Gastroesophageal sphincter (tissue), 4 donors: ENCODE data around the gene LARGE1. TPM values are rescaled to one million over a fixed set of nuclear protein-coding genes. Genes with fewer than 3 reads are reported as not detected.

Experiments used
- ATAC-seq: fragments of 150-250 bp; one replicate; pipeline ENCODE4 v1.9.1; 2016; ENCODE audit warnings: mild to moderate bottlenecking, moderate library complexity
- H3K27ac ChIP-seq, 4 donors: fragments of 200-600 bp; sonication (generic) in 3 of 4; 1 replicate in 3 of 4; 2 replicates in 1 of 4; pipeline ENCODE4 v1.5.1; 2016 to 2019
- H3K27me3 ChIP-seq: fragments of 200-600 bp; sonication (generic); one replicate; pipeline ENCODE4 v1.5.1; 2019
- H3K36me3 ChIP-seq, 2 donors: fragments of 200-600 bp; sonication (generic); one replicate each; pipeline ENCODE4 v1.5.1; 2019; ENCODE audit warnings: control low read depth in 1 of 2
- H3K4me1 ChIP-seq, 3 donors: fragments of 200-600 bp; sonication (generic); 1 replicate in 2 of 3; 2 replicates in 1 of 3; pipeline ENCODE4 v1.5.1; 2016 to 2019; ENCODE audit warnings: control low read depth in 2 of 3
- H3K4me3 ChIP-seq, 2 donors: fragments of 200-600 bp; sonication (generic); one replicate each; pipeline ENCODE4 v1.5.1; 2019; ENCODE audit warnings: mild to moderate bottlenecking in 1 of 2, moderate library complexity in 1 of 2
- H3K9me3 ChIP-seq, 3 donors: fragments of 200-600 bp; sonication (generic); one replicate each; pipeline ENCODE4 v1.5.1; 2017 to 2019; ENCODE audit warnings: control low read depth in 2 of 3
- EP300 ChIP-seq: sonication (generic); formaldehyde crosslinking; IDR thresholded peaks from one replicate; pipeline ENCODE4 v1.6.1; 2017; ENCODE audit warnings: antibody characterized with exemption, mild to moderate bottlenecking
- POLR2A ChIP-seq, 2 donors: fragments of 450-650 bp; IDR thresholded peaks; one replicate each; pipeline ENCODE4 v1.6.1; 2017; ENCODE audit warnings: antibody characterized with exemption in 2 of 2, mild to moderate bottlenecking in 2 of 2, moderate library complexity in 1 of 2
- POLR2AphosphoS5 ChIP-seq: sonication (generic); formaldehyde crosslinking; IDR thresholded peaks from one replicate; pipeline ENCODE4 v1.6.1; 2017; ENCODE audit warnings: antibody characterized with exemption
- WGBS, 2 donors: methylation state at CpG; one replicate each; pipeline ENCODE4 v1.1.5; 2018; ENCODE audit warnings: low coverage in 1 of 2; 5-methylcytosine and 5-hydroxymethylcytosine counted together
- total RNA-seq, 4 donors: library from RNA; depleted of rRNA; stranded (reverse); fragments of >200 nt; gene quantifications; one replicate each; pipeline ENCODE4 v1.1.0, GENCODE V29; 2016
- TF ChIP-seq, protein P1 (sequence below), 4 experiments: fragments of 200-600 bp in 2 of 4; fragments of 450-650 bp in 2 of 4; sonication (generic) in 1 of 4; IDR thresholded peaks; one replicate each; pipeline ENCODE4 v1.5.1; 2017 to 2019; ENCODE audit warnings: antibody characterized with exemption in 4 of 4, mild to moderate bottlenecking in 2 of 4, moderate library complexity in 2 of 4

The LARGE1 gene
- total RNA-seq, 4 donors from 2014 or later: 23.0 to 67.8 (median 48.0) TPM

DNA sequence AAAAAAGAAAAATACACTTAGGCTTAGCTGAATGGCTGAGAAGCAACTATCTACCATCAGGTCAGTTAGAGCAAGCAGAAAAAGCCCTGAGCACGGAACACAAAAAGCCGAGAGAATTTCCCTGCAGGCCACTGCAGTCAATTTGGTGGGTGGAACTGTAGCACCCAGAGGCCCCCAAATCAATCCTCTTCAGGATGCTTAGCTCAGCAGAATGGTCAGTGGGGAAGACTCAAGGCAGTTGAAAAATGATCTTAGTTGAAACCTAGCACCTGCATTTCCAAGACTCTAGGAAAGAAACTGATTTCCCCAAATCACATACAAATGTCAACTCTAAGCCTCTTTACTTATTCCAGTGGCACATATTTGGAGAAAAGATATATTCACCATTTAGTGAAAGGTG is 534.7 kb downstream of the LARGE1 start:
- Histone ChIP-seq H3K4me3 (no peak overlapping the region), H3K9me3 (no peaks in the 10 kb centered on the region), H3K27me3 (no peaks in the 10 kb centered on the region), H3K36me3 (peaks cover 0 to 41% of the 10 kb centered on the region in 2 donors), H3K27ac (no peak overlapping the region), H3K4me1 (no peaks in the 10 kb centered on the region)
- TF ChIP-seq, protein P1, sequence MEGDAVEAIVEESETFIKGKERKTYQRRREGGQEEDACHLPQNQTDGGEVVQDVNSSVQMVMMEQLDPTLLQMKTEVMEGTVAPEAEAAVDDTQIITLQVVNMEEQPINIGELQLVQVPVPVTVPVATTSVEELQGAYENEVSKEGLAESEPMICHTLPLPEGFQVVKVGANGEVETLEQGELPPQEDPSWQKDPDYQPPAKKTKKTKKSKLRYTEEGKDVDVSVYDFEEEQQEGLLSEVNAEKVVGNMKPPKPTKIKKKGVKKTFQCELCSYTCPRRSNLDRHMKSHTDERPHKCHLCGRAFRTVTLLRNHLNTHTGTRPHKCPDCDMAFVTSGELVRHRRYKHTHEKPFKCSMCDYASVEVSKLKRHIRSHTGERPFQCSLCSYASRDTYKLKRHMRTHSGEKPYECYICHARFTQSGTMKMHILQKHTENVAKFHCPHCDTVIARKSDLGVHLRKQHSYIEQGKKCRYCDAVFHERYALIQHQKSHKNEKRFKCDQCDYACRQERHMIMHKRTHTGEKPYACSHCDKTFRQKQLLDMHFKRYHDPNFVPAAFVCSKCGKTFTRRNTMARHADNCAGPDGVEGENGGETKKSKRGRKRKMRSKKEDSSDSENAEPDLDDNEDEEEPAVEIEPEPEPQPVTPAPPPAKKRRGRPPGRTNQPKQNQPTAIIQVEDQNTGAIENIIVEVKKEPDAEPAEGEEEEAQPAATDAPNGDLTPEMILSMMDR (IDR thresholded peaks at IDR 0.05): no peak
- no peak for TF ChIP-seq POLR2AphosphoS5
- no peak for TF ChIP-seq EP300
- TF ChIP-seq POLR2A (IDR thresholded peaks at IDR 0.05): no peak
- WGBS, 2 donors: 96% methylated on average over 2 of the region's 2 CpGs; no CpG with 5 or more reads in 1 of the 2 donors
- ATAC-seq: no peak

DNA sequence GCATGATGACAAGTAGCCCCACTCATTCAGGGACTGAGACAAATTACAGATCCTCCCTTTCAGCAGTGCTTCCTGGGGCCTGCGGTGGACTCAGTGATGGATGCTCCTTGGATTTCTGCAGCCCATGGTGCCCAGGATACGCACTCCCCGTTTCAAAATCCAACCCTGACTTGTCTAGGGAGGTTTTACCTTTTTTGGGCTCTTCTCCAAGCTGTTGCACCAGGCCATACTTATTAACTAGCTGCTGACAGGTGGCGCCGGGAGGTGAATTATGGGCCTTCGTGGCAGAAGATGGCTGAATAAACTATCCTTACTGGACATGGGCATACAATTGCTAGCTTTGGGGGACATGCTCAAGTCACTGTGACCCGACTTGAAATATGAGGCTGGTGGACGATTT is 537.8 kb downstream of the LARGE1 start:
- Histone ChIP-seq H3K4me1 (no peaks in the 10 kb centered on the region), H3K27me3 (no peaks in the 10 kb centered on the region), H3K9me3 (peaks cover 0 to 15% (median 0%) of the 10 kb centered on the region in 3 donors), H3K36me3 (peaks cover 0 to 59% of the 10 kb centered on the region in 2 donors), H3K4me3 (no peak overlapping the region), H3K27ac (no peak overlapping the region)
- TF ChIP-seq POLR2AphosphoS5: no peak
- no peak for TF ChIP-seq POLR2A (IDR thresholded peaks at IDR 0.05)
- TF ChIP-seq EP300: no peak
- TF ChIP-seq, protein P1 (IDR thresholded peaks at IDR 0.05): no peak
- no peak for ATAC-seq
- WGBS, 2 donors: 75 to 86% methylated on average over 2 to 3 of the region's 8 CpGs

DNA sequence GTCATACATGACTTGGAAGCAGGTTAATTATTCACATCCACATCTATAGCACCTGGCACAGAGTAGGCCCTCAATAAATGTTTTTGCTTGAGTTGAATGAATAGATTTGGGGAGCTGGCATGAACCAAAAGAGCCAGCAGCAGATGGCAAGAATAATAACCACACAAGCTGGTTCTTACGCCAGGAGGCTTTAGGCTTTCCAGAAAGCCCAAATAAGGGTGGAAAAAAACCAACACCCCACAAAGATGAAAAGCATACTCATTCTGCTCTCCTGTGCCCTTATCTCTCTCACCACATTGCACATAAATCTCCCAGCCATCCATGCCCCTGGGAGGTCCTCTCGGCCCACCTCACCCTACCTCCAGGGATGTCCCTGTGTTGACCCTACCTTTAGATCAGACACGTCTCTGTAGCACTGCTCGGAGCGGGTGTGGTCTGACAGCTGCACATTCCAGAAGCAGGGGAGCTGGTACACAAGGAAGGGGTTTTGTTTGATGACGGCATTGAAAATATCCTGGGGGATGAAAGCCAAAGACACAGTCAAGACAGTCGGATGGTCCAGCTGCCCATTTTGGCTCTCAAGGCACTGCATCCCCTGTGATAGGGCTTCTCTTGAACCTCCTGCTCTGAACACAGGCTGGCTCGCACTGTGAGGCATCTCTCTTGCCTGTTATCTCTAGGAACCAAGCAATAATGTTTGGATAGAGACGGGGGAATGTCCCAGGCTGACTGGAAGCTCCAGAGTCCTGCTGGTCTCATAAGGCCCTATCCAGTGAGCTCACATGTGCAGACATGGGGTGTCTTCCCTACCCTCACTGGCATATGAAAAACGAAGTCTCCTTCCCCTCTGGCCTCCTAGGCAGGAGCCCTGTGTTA is 538.5 kb downstream of the LARGE1 start:
- H3K4me1 ChIP-seq: no peaks in the 10 kb centered on the region
- 86 to 95% methylated on average over 3 of the region's 10 CpGs for WGBS, 2 donors
- no peaks in the 10 kb centered on the region for H3K27me3 ChIP-seq
- no peak overlapping the region for H3K4me3 ChIP-seq
- peaks cover 0 to 16% (median 0%) of the 10 kb centered on the region in 3 donors for H3K9me3 ChIP-seq
- peaks cover 0 to 59% of the 10 kb centered on the region in 2 donors for H3K36me3 ChIP-seq
- no peak for ATAC-seq
- H3K27ac ChIP-seq: no peak overlapping the region
- TF ChIP-seq POLR2A (IDR thresholded peaks at IDR 0.05): no peak
- TF ChIP-seq EP300: no peak
- no peak for TF ChIP-seq POLR2AphosphoS5
- TF ChIP-seq, protein P1 (IDR thresholded peaks at IDR 0.05): no peak

DNA sequence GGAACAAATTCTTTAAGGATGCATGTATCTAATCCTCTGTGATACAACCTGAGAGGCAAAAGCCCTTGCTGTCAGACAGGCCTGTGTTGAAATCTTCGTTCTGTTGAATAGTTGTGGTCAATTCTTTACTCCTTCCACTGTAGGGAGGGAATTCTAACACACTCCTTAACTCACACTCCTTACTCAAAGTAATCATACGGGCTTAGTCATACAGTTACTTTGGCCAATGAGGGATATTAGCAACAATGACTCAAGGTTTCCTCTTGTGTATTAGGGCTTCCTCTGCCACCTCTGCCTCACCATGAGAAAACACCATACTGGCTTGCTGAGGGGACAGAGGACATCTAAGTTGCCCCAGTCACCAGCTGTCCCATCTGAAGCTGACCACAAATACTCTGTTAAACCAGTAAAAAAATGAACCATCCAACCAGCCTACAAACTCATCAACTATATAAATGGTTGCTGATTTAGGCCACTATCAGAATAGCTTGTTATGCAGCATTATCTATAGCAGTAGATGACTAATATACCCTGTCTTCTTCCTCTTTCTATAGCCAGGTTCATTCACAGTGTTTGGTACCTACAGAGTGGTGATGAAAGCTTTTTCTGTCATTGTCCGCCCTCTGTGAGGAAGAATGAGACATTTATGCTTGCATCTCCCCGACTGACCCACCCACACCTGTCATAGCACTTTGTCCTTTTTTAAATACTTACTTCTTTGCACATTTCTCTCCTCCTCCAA is 539.3 kb downstream of the LARGE1 start:
- TF ChIP-seq POLR2A (IDR thresholded peaks at IDR 0.05) (no peak), POLR2AphosphoS5 (no peak)
- H3K36me3 ChIP-seq: peaks cover 0 to 59% of the 10 kb centered on the region in 2 donors
- no peaks in the 10 kb centered on the region for H3K27me3 ChIP-seq
- no peak for ATAC-seq
- no peaks in the 10 kb centered on the region for H3K4me1 ChIP-seq
- no peak overlapping the region for H3K27ac ChIP-seq
- H3K9me3 ChIP-seq: peaks cover 0 to 16% (median 0%) of the 10 kb centered on the region in 3 donors
- WGBS, 2 donors: 80 to 85% methylated on average over 4 of the region's 4 CpGs
- H3K4me3 ChIP-seq: no peak overlapping the region

DNA sequence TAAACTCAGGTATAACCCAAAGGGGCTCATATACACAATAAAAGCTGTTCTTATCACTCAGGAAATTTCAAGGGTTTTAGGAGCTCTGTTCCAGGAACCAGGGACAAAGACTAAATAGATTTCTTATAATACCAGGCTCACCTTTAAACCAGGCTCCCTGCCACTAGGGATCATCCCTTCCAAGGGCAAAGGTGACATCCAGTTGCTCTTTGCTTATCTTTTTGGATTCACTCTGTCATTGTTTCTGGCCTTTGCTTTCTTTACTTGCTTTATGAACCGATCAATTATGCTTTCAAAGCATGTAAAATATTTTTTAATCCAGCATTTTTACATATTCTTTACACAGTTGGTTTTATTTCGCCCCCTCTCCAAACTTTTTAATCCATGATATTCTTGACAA is 540.4 kb downstream of the LARGE1 start:
- H3K4me3 ChIP-seq: no peak overlapping the region
- 100% methylated on average over 2 of the region's 2 CpGs; no CpG with 5 or more reads in 1 of the 2 donors for WGBS, 2 donors
- TF ChIP-seq POLR2AphosphoS5 (no peak), EP300 (no peak), POLR2A (IDR thresholded peaks at IDR 0.05) (no peak)
- TF ChIP-seq, protein P1 (IDR thresholded peaks at IDR 0.05): no peak
- H3K27me3 ChIP-seq: no peaks in the 10 kb centered on the region
- H3K27ac ChIP-seq: no peak overlapping the region
- H3K9me3 ChIP-seq: peaks cover 0 to 16% (median 0%) of the 10 kb centered on the region in 3 donors
- peaks cover 0 to 59% of the 10 kb centered on the region in 2 donors for H3K36me3 ChIP-seq
- ATAC-seq: no peak
- H3K4me1 ChIP-seq: no peaks in the 10 kb centered on the region
